ENCODE measurements around the gene UNC13B.

- no peak for TF ChIP-seq ZNF341 (tag by site-specific recombination; IDR thresholded peaks at IDR 0.05; ENCODE audit: low read depth)
- no peak for TF ChIP-seq GLIS2 (tag by site-specific recombination; IDR thresholded peaks at IDR 0.05)
- no peak for TF ChIP-seq ZNF837 (tag by site-specific recombination; IDR thresholded peaks at IDR 0.05)
- TF ChIP-seq CTCF (tag by site-specific recombination; IDR thresholded peaks at IDR 0.05): no peak
- TF ChIP-seq ZNF366 (tag by site-specific recombination; conservative IDR thresholded peaks at IDR 0.05): no peak
- TF ChIP-seq ZNF544 (tag by site-specific recombination; IDR thresholded peaks at IDR 0.05): no peak
- TF ChIP-seq ZNF155 (tag by site-specific recombination; IDR thresholded peaks at IDR 0.05): no peak
- TF ChIP-seq, protein P1, sequence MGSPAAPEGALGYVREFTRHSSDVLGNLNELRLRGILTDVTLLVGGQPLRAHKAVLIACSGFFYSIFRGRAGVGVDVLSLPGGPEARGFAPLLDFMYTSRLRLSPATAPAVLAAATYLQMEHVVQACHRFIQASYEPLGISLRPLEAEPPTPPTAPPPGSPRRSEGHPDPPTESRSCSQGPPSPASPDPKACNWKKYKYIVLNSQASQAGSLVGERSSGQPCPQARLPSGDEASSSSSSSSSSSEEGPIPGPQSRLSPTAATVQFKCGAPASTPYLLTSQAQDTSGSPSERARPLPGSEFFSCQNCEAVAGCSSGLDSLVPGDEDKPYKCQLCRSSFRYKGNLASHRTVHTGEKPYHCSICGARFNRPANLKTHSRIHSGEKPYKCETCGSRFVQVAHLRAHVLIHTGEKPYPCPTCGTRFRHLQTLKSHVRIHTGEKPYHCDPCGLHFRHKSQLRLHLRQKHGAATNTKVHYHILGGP (tag by site-specific recombination; IDR thresholded peaks at IDR 0.05): no peak
- TF ChIP-seq ZNF292 (tag by site-specific recombination; IDR thresholded peaks at IDR 0.05; ENCODE audit: borderline replicate concordance, low read depth): no peak
- TF ChIP-seq ZNF433 (tag by site-specific recombination; IDR thresholded peaks at IDR 0.05; ENCODE audit: low read depth): no peak
- TF ChIP-seq PRDM4 (tag by site-specific recombination; IDR thresholded peaks at IDR 0.05): no peak
- TF ChIP-seq PBX3 (CRISPR knock-in tag; IDR thresholded peaks at IDR 0.05): no peak
- TF ChIP-seq, protein P2, sequence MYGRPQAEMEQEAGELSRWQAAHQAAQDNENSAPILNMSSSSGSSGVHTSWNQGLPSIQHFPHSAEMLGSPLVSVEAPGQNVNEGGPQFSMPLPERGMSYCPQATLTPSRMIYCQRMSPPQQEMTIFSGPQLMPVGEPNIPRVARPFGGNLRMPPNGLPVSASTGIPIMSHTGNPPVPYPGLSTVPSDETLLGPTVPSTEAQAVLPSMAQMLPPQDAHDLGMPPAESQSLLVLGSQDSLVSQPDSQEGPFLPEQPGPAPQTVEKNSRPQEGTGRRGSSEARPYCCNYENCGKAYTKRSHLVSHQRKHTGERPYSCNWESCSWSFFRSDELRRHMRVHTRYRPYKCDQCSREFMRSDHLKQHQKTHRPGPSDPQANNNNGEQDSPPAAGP (tag by site-specific recombination; IDR thresholded peaks at IDR 0.05): no peak
- no peak for TF ChIP-seq ZNF146 (tag by site-specific recombination; IDR thresholded peaks at IDR 0.05)
Observed at GRCh38 chr9:35338086-35338485, 176.3 kb downstream of the UNC13B start.
